ENCODE measurements around the gene CTSC.

- no peak for TF ChIP-seq ZNF48 (tag by site-specific recombination; IDR thresholded peaks at IDR 0.05)
- TF ChIP-seq KLF16 (tag by site-specific recombination; IDR thresholded peaks at IDR 0.05): no peak
Measured at GRCh38 chr11:88360141-88360540, 22.6 kb upstream of the CTSC start.
